ENCODE measurements around the gene DNAH6. TPM values are rescaled to one million over a fixed set of nuclear protein-coding genes. Genes with fewer than 3 reads are reported as not detected.

DNAH6 gene
- total RNA-seq, 1 experiment from 2014 or later = 0.39 TPM

- peaks cover 20% of the 10 kb centered on the region for H3K36me3 Mint-ChIP-seq
- CTCF ChIA-PET = no interaction called here
- H3K27ac Mint-ChIP-seq = no peak overlapping the region
- H3K4me1 Mint-ChIP-seq = no peaks in the 10 kb centered on the region
- ATAC-seq (no peak), DNase-seq (ENCODE audit: low spot score) (no peak)
- no peak for TF ChIP-seq PRDM15 (CRISPR knock-in tag; IDR thresholded peaks at IDR 0.05)
- TF ChIP-seq, protein P1, sequence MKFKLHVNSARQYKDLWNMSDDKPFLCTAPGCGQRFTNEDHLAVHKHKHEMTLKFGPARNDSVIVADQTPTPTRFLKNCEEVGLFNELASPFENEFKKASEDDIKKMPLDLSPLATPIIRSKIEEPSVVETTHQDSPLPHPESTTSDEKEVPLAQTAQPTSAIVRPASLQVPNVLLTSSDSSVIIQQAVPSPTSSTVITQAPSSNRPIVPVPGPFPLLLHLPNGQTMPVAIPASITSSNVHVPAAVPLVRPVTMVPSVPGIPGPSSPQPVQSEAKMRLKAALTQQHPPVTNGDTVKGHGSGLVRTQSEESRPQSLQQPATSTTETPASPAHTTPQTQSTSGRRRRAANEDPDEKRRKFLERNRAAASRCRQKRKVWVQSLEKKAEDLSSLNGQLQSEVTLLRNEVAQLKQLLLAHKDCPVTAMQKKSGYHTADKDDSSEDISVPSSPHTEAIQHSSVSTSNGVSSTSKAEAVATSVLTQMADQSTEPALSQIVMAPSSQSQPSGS (CRISPR knock-in tag; IDR thresholded peaks at IDR 0.05; ENCODE audit: borderline replicate concordance, low read depth) = no peak
- TF ChIP-seq, protein P2, sequence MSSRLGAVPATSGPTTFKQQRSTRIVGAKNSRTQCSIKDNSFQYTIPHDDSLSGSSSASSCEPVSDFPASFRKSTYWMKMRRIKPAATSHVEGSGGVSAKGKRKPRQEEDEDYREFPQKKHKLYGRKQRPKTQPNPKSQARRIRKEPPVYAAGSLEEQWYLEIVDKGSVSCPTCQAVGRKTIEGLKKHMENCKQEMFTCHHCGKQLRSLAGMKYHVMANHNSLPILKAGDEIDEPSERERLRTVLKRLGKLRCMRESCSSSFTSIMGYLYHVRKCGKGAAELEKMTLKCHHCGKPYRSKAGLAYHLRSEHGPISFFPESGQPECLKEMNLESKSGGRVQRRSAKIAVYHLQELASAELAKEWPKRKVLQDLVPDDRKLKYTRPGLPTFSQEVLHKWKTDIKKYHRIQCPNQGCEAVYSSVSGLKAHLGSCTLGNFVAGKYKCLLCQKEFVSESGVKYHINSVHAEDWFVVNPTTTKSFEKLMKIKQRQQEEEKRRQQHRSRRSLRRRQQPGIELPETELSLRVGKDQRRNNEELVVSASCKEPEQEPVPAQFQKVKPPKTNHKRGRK (CRISPR knock-in tag; IDR thresholded peaks at IDR 0.05; ENCODE audit: borderline replicate concordance) = no peak
- no peak for TF ChIP-seq IRF2 (CRISPR knock-in tag; IDR thresholded peaks at IDR 0.05; ENCODE audit: borderline replicate concordance, low read depth)
- TF ChIP-seq CREM (CRISPR knock-in tag; IDR thresholded peaks at IDR 0.05) = no peak
- TF ChIP-seq TCF7 (CRISPR knock-in tag; IDR thresholded peaks at IDR 0.05; ENCODE audit: low read depth) = no peak
- TF ChIP-seq ELF4 (CRISPR knock-in tag; IDR thresholded peaks at IDR 0.05; ENCODE audit: low read depth) = no peak
- no peak for TF ChIP-seq RORB (CRISPR knock-in tag; IDR thresholded peaks at IDR 0.05)
- TF ChIP-seq ZNF219 (CRISPR knock-in tag; IDR thresholded peaks at IDR 0.05; ENCODE audit: borderline replicate concordance) = no peak
- no peak for TF ChIP-seq RELA (CRISPR knock-in tag; IDR thresholded peaks at IDR 0.05; ENCODE audit: borderline replicate concordance)
- TF ChIP-seq GABPB1 (CRISPR knock-in tag; IDR thresholded peaks at IDR 0.05) = no peak
- TF ChIP-seq MYBL2 (CRISPR knock-in tag; IDR thresholded peaks at IDR 0.05) = no peak
- no peak for TF ChIP-seq ZNF281 (CRISPR knock-in tag; IDR thresholded peaks at IDR 0.05)
- TF ChIP-seq, protein P3, sequence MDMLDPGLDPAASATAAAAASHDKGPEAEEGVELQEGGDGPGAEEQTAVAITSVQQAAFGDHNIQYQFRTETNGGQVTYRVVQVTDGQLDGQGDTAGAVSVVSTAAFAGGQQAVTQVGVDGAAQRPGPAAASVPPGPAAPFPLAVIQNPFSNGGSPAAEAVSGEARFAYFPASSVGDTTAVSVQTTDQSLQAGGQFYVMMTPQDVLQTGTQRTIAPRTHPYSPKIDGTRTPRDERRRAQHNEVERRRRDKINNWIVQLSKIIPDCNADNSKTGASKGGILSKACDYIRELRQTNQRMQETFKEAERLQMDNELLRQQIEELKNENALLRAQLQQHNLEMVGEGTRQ (CRISPR knock-in tag; IDR thresholded peaks at IDR 0.05) = no peak
- no peak for TF ChIP-seq ETV6 (CRISPR knock-in tag; IDR thresholded peaks at IDR 0.05)
- POLR2A ChIA-PET = no interaction called here
- no peak overlapping the region for H3K4me3 Mint-ChIP-seq
- peaks cover 60% of the 10 kb centered on the region for H3K9me3 Mint-ChIP-seq
- peaks cover 2% of the 10 kb centered on the region; the same call in 1 of the 2 replicates for H3K27me3 Mint-ChIP-seq (ENCODE audit: low read depth)
Measured at GRCh38 chr2:84776011-84776410, 259.7 kb downstream of the DNAH6 start.

Measured in WTC11 (cell line).